ENCODE results near the gene RPUSD1. TPM values are rescaled to one million over a fixed set of nuclear protein-coding genes. Genes with fewer than 3 reads are reported as not detected.

Gene RPUSD1
- total RNA-seq, 1 experiment from 2014 or later, result 59.9 TPM

GRCh38 chr16:788399-789126, 382 bp upstream of the RPUSD1 start, which contains the start of gene CHTF18 (continued):
- no peak for TF ChIP-seq ATF3 (IDR thresholded peaks at IDR 0.05)
- no peak for TF ChIP-seq FOSL1 (IDR thresholded peaks at IDR 0.05; ENCODE audit: low read depth)
- no peak for TF ChIP-seq EZH2phosphoT487 (IDR thresholded peaks at IDR 0.05; ENCODE audit: borderline replicate concordance)
- no peak for TF ChIP-seq JUND (IDR thresholded peaks at IDR 0.05)
- TF ChIP-seq SIN3A (IDR thresholded peaks at IDR 0.05; ENCODE audit: low read depth), result peak; percentile 94

- Histone ChIP-seq H3K27ac (ENCODE audit: low read depth, low read length) (peak overlapping the region; percentile 75), H3K4me2 (ENCODE audit: low read length) (peak overlapping the region; percentile 94), H3K36me3 (ENCODE audit: control insufficient read depth in 1 of 2, insufficient read depth in 2 of 2, low read length in 2 of 2) (peaks cover 5 to 40% of the 10 kb centered on the region in 2 experiments), H4K20me1 (ENCODE audit: insufficient read depth) (no peaks in the 10 kb centered on the region), H2AFZ (ENCODE audit: low read depth, low read length, poor library complexity, severe bottlenecking) (no peak overlapping the region), H3K9me3 (ENCODE audit: control insufficient read depth in 1 of 2, insufficient read depth in 1 of 2, low read depth in 1 of 2, low read length in 2 of 2) (no peaks in the 10 kb centered on the region), H3K27me3 (ENCODE audit: insufficient read depth, low read length) (no peaks in the 10 kb centered on the region), H3K4me3 (replicated peaks in 1 of 2; ENCODE audit: low read depth in 1 of 2, low read length in 2 of 2) (peak overlapping the region; percentile 75 to 99), H3K9ac (ENCODE audit: low read length) (peak overlapping the region; percentile 93), H3K79me2 (ENCODE audit: insufficient read depth, low read length) (peaks cover 55% of the 10 kb centered on the region), H3K9me2 (ENCODE audit: insufficient read depth) (no peaks in the 10 kb centered on the region), H3K4me1 (ENCODE audit: control insufficient read depth in 1 of 2, insufficient read depth in 2 of 2, low read length in 2 of 2) (peaks cover 5 to 37% of the 10 kb centered on the region in 2 experiments; a peak in 3 of 4 replicates)
- intact Hi-C loops (cut with micrococcal nuclease), result no loop called here
- ChIA-PET CTCF (interaction anchor here (1.1 to 1.9 kb wide), 3 partner anchors 66 to 75 kb away, joined by 3 to 10 read pairs (median 6); partner anchors contain the start of gene ANTKMT), POLR2A (interaction anchor here (1.6 kb wide), 1 partner anchor 27 kb away, joined by 5 read pairs; the partner anchor contains the start of gene MSLN), RAD21 (ENCODE audit: low non-redundant PET in 1 of 2, low total read pairs in 2 of 2, uncharacterized antibody in 2 of 2, unreplicated experiment in 2 of 2) (no interaction called here)
- TF ChIP-seq REST (IDR thresholded peaks at IDR 0.05; ENCODE audit: low read depth) (no peak), POLR2AphosphoS5 (IDR thresholded peaks at IDR 0.05; ENCODE audit: low read depth, low read length) (no peak), CBX3 (IDR thresholded peaks at IDR 0.05; ENCODE audit: low read depth) (no peak), SIN3A (IDR thresholded peaks at IDR 0.05; ENCODE audit: low read depth) (no peak), MAX (IDR thresholded peaks at IDR 0.05) (peak; percentile 46)
- DNase-seq (ENCODE audit: low read depth, low spot score), result no peak
- TSS peak; percentile 46 for BruUV-seq (replicated peaks)
- ATAC-seq, result no peak
These were observed 737 bp downstream of the RPUSD1 start for GRCh38 chr16:787321-787966.

Measured in HCT116 (cell line).